Hematopoietic multipotent progenitor cell treated with erythropoietin and hydrocortisone succinate and interleukin-3 and kit ligand, for 8 days (in vitro differentiated cells): ENCODE data around the gene ZNF319.

Source experiments
- DNase-seq: peaks from one replicate; pipeline ENCODE4 v3.0.0-alpha.2; 2015

The ZNF319 gene

DNA sequence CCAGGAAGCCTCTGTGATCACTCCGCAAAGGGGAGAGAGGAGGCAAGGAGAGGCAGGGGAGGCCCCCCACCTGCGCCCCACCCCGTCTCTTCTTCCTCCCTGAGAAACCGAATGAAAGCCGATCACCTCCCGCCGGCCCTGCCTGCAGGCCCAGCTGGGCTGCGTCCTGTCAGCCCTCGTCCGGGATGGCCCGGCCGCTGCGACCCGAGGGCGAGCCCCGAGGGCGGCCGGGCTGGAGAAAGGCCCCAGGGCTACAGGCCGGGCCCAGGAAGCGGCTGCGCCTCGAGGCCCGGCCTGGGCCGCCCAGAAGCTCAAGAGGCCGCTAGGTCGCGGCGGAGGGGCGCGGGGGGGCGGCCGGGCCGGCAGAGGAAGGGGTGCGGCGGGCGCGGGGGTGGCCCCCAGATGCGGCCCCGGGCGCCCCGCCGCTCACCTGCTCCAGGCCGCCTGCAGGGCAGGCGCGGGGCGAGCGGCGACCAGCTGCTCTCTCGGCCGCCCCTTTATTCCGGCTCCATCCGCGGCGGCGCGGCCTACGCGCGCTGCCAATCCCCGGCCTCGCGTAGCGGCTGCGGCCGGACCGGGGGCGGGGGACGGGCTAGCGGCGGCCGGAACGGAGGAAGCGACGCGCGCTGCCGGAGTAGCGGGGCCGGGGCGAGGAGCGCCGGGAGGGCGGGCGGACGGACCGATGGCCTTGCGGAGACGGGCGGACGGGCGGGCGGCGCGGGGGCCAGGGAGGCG, at the start of gene ZNF319:
Gene ZNF319 (minus strand): TSS at position 702 of the 735 bp plus-strand sequence. CDS start 2,407 bp downstream, outside the sequence.
- DNase-seq, result no peak

GRCh38 chr16:58049232-58050185, 49.0 kb upstream of the ZNF319 start:
- no peak for DNase-seq

- no peak for DNase-seq
Observed at GRCh38 chr16:58048494-58049231, 48.2 kb upstream of the ZNF319 start.

DNA sequence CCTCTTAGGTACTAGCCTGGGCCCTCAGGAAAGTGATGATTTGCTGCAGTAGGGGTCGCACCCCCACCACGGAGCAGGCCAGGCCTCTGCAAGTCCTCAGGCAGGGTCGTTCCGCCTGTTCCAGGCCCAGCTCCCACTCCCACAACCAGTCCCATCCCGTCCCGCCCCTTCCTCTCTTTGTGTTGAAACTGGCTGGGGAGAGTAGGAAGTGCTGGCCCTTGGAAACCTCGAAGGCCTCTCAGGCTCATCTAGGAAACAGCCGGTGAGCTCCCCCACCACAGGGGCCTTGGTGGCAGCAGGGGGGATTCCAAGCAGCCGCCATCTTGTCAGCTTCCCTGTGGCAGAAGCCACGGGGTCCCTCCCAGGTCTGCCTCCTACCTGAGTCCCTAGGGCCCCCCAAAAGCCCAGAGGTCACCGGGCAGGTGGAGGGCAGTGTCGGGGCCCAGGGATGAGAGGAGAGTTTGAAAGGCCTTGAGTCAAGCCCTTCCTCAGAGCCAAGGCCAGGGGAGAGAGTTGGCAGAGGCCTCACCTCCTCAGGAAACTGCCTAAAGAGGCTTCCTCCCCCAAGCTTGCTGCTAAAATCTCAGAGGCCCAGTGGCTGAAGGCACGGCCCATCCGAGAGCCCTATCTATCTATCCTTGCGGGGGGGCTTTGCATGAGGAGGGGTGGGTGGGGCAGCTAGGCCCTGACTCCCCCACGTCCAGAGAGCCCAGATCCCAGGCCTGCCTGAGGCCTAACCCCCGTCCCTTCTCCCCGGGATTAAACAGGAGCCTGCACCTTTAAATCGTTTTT, 47.3 kb upstream of the ZNF319 start:
- DNase-seq, result no peak

DNA sequence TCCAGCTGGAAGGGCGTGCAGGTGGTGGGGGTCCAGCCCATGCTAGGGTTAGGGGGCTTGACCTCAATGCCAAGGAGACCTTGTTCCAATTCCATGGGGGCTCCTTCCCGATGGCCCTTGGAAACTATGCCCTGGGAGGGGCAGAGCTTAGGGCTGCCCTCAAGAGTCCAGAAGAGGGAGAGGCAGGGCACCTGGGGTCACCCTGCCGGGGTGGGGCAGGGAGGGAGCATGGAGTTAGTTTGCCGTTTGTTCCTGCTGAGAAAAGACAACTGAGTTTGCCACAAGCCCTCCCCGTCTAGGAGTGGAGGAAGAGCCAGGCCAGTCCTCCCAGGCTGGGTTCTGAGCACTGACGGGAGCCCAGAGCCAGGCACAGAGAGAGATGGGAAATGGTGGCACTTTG, 46.5 kb upstream of the ZNF319 start:
- no peak for DNase-seq

DNA sequence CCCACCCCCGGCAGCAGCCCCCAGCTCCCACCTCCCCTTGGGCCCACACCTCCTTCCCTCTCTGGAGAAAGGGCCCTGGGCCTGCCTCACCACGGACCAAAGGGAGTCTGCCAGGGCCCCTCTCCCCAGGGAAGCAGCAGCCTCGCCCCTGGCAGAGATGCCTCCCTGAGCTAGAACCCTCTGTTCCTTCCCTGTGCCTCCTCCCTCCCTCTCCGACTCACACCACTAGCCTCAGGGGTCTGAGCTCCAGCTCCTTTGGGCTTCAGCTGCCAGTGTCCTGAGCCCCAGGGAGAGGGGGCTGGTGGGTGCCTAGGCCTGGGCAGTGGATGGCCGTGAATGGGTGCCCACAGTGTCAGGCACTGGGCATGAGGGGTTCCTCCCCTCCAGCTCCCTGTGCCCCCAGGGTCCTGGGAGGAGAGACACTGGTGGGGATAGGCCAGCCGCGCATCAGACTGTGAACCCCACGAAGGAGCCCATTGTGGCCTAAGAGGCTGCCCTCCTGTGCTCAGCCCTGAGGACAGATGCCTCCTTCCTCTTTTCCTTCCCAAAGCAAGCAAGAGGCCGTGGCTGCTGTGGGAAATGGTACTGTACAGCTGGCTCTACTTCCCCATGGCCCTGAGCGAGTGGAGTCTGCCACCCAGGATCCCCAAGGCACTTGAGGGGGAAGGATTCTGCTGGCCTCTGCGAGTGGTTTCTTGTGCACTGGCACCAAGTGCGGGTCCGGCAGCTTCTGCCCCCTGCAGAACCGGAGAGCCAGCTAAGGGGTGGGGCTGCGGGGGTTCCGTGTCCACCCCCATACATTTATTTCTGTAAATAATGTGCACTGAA, 45.8 kb upstream of the ZNF319 start:
- DNase-seq, result no peak

GRCh38 chr16:58045096-58045495, 44.6 kb upstream of the ZNF319 start:
- no peak for DNase-seq

DNA sequence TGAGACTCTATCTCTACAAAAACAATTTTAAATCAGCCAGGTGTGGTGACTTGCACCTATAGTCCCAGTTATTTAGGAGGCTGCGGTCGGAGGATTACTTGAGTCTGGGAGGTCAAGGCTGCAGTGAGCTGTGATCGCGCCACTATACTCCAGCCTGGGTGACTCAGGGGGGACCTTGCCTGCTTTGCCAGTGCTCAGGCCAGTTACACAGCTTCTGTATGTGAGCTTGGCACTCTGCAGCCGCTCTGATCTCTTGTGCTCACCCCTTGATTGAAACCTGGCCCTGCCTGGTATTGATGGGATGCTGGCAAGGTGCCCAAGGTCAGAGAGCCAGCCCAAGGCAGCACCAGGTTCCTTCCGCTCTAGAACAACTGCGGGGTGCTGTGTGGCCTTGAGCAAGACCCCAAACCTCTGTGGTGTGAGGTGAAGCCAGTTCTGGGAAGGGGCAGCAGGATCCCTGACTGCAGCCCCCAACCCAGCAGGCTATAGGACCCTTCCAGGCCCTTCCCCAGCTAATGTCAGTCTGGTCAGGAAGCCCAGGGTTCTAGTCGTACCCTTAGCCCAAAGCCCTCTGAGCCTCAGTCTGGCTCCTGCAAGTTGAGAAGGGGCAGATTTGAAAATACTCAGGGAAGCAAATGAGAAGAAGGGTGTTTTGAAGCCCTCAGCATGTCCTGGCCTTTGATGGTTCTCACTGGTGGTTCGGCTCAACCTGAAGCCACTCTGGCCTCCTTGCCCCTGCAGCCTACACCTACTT, 44.0 kb upstream of the ZNF319 start:
- no peak for DNase-seq

DNA sequence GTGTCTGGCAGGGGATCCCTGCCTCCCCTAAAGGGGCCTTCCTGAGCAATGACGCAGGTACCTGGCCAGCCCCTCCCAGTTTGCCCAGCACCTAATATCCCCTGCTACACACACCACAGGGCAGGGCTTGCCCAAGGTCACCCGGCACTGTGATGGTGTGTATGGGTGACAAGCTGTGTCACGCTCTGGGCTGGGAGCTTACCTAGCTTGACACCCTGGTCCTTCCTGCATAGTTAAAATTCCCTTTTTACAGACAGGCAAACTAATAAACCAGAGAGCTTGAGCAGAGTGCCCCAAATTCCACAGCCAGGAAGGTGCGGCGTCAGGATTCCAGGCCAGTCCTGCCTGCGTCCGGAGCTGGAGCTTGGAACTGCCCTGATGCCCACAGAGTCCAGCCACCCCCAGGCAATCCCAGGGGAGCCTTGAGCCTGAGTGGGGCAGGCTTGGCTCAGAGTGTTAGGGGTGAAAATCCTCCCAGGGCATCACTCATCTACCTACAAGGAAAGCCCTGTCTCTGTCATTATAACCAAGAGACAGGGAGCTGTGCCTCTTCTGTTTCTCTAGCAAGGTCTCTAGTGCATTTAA, 43.2 kb upstream of the ZNF319 start:
- no peak for DNase-seq

DNA sequence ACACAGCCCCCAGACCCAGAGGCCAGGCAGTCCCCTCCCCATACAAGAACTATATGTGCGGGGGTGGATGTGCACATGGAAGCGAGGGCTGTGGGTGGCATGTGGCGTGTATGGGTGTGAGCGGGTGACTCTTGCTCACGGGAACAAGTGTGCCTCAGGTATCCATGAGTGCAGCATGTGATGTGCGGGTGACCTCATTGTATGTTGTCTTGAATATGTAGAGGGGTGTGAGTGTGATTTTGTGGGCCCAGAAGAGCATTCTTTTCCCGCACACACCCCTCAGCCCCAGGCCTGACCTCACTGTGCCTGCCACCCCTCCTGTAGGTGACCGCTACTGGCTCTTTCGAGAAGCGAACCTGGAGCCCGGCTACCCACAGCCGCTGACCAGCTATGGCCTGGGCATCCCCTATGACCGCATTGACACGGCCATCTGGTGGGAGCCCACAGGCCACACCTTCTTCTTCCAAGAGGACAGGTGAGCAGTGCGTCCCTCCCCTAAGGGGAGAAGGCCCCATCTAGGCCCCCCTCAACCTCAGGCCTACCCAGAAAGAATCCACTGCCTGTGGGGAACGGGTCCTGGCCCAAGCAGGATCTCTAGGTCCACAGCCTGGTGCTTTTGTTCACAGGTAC, 42.5 kb upstream of the ZNF319 start:
- DNase-seq, result no peak

GRCh38 chr16:58042001-58042885, 41.8 kb upstream of the ZNF319 start:
- no peak for DNase-seq

DNA sequence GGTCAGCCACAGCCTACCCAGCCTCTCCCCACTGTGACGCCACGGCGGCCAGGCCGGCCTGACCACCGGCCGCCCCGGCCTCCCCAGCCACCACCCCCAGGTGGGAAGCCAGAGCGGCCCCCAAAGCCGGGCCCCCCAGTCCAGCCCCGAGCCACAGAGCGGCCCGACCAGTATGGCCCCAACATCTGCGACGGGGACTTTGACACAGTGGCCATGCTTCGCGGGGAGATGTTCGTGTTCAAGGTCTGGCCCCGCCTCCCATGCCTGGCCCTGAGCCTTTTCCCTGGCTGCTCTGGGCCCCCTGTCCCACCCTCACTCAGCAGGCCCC, 41.1 kb upstream of the ZNF319 start:
- no peak for DNase-seq

GRCh38 chr16:58040945-58041627, 40.6 kb upstream of the ZNF319 start:
- DNase-seq, result no peak

GRCh38 chr16:58040496-58040846, 40.0 kb upstream of the ZNF319 start:
- no peak for DNase-seq

DNA sequence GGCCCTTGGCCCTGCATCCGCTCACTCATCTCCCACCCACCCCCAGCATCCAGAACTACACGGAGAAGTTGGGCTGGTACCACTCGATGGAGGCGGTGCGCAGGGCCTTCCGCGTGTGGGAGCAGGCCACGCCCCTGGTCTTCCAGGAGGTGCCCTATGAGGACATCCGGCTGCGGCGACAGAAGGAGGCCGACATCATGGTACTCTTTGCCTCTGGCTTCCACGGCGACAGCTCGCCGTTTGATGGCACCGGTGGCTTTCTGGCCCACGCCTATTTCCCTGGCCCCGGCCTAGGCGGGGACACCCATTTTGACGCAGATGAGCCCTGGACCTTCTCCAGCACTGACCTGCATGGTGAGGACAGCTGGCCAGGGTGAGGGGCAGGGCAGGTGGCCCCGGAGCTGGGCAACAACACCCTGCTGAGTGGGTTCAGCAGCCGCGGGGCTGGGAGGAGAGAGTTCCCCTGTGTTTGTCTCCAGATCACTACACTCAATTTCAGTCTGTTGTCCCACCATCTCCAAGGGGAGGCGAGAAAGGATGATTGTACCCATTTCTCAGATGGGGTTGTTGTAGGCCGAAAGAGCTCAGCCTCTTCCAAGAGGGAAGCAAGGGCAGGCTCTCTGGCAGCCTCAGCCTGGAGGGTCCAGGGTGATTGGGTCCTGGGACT, 39.5 kb upstream of the ZNF319 start:
- DNase-seq, result no peak

DNA sequence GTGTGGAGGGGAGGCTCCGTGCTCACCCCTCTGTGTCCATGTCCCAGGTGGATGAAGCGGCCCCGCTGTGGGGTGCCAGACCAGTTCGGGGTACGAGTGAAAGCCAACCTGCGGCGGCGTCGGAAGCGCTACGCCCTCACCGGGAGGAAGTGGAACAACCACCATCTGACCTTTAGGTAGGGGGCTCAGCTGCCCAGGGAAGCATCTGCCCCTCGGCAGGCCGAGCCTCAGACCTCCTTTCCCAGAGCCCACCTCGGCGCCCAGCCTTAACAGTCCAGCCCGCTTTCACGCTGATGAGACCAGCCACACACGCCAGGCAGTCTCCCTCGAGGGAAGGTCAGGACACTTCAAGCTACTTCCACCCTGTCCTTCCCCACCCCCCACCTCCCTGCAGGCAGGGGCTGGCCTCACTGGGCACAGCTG, 37.8 kb upstream of the ZNF319 start:
- no peak for DNase-seq

- DNase-seq, result no peak
Observed at GRCh38 chr16:58037365-58038057, 37.0 kb upstream of the ZNF319 start.
